ENCODE measurements around the gene FAAH.

The FAAH gene

GRCh38 chr1:46451948-46452930, 58.1 kb downstream of the FAAH start:
- DNase-seq = no peak

- no peak for DNase-seq
These were observed 58.8 kb downstream of the FAAH start for GRCh38 chr1:46452931-46453325.

GRCh38 chr1:46453449-46453848, 59.3 kb downstream of the FAAH start:
- DNase-seq = no peak

GRCh38 chr1:46455951-46456350, 61.8 kb downstream of the FAAH start:
- DNase-seq = no peak

GRCh38 chr1:46456411-46456963, 62.4 kb downstream of the FAAH start:
- DNase-seq = no peak

- no peak for DNase-seq
These were observed 63.1 kb downstream of the FAAH start for GRCh38 chr1:46457178-46457577.

GRCh38 chr1:46458190-46458589, 64.1 kb downstream of the FAAH start:
- no peak for DNase-seq

GRCh38 chr1:46458846-46459245, 64.7 kb downstream of the FAAH start:
- DNase-seq = no peak

GRCh38 chr1:46459315-46459714, 65.2 kb downstream of the FAAH start:
- DNase-seq = no peak

- DNase-seq = no peak
These were observed 67.1 kb downstream of the FAAH start for GRCh38 chr1:46461017-46461808.

GRCh38 chr1:46461809-46462448, 67.8 kb downstream of the FAAH start:
- DNase-seq = no peak
